IMR-90 (cell line): ENCODE data around the gene NRP1. TPM values are rescaled to one million over a fixed set of nuclear protein-coding genes. Genes with fewer than 3 reads are reported as not detected.
A peak's percentile ranks its signal among the peaks of the same experiment; 100 is the strongest.

Source experiments
- ATAC-seq: fragments of 200-7000 bp; cut with Tn5 transposase; 2 replicates; pipeline ENCODE4 v1.9.1; 2020; ENCODE audit warnings: low read depth, mild to moderate bottlenecking, moderate library complexity
- BruUV-seq: library from RNA; stranded (reverse); fragments of 400-500 nt; replicated peaks from 2 replicates; lab custom pipeline; 2021; lab: Mats Ljungman, UMichigan
- CTCF ChIA-PET: fragments of 300-600 bp; formaldehyde crosslinking; extraction: SDS; loops from one replicate; lab custom pipeline; 2021; ENCODE audit warnings: antibody characterized with exemption; lab: Yijun Ruan, JAX
- POLR2A ChIA-PET: fragments of 300-600 bp; sonication (Branson Sonifier 250); formaldehyde crosslinking; loops from one replicate; lab custom pipeline; 2022; ENCODE audit warnings: antibody characterized with exemption; ENCODE audit not compliant: unreplicated experiment; lab: Charles Lee
- DNase-seq: peaks from one replicate; pipeline ENCODE4 v3.0.0; 2013
- H2AFZ ChIP-seq: replicated peaks from 2 replicates; pipeline ENCODE3; 2013; ENCODE audit warnings: low read length, mild to moderate bottlenecking; ENCODE audit not compliant: poor library complexity
- H2AK5ac ChIP-seq: 2 replicates; pipeline ENCODE4 v1.6.1; 2013; ENCODE audit warnings: low read depth, low read length, inconsistent platforms
- H2AK9ac ChIP-seq: replicated peaks from 2 replicates; pipeline ENCODE3; 2013; ENCODE audit warnings: mild to moderate bottlenecking, low read depth, low read length, moderate library complexity; ENCODE audit not compliant: poor library complexity
- H2BK120ac ChIP-seq: 2 replicates; pipeline ENCODE4 v1.6.1; 2013; ENCODE audit warnings: low read depth, low read length, inconsistent platforms
- H2BK15ac ChIP-seq: 3 replicates; pipeline ENCODE4 v1.6.1; 2013; ENCODE audit warnings: low read depth, low read length, inconsistent platforms
- H2BK20ac ChIP-seq: 2 replicates; pipeline ENCODE4 v1.6.1; 2013; ENCODE audit warnings: low read depth, mild to moderate bottlenecking, inconsistent platforms, low read length, moderate library complexity
- H2BK5ac ChIP-seq: 2 replicates; pipeline ENCODE4 v1.6.1; 2013; ENCODE audit warnings: mild to moderate bottlenecking, low read depth, low read length, inconsistent platforms; ENCODE audit not compliant: poor library complexity, severe bottlenecking
- H3K14ac ChIP-seq: replicated peaks from 2 replicates; pipeline ENCODE4 v1.6.1; 2013; ENCODE audit warnings: low read depth, low read length, inconsistent platforms
- H3K18ac ChIP-seq: 2 replicates; pipeline ENCODE4 v1.6.1; 2013; ENCODE audit warnings: low read depth, low read length, control low read depth
- H3K23ac ChIP-seq: 2 replicates; pipeline ENCODE4 v1.6.1; 2013; ENCODE audit warnings: low read depth, low read length, inconsistent platforms
- H3K27ac ChIP-seq: 2 replicates; pipeline ENCODE4 v1.5.1; 2013; ENCODE audit warnings: mild to moderate bottlenecking, control low read depth, low read length; ENCODE audit not compliant: insufficient read depth
- H3K27me3 ChIP-seq: 2 replicates; pipeline ENCODE4 v1.6.1; 2013; ENCODE audit warnings: low read length; ENCODE audit not compliant: control insufficient read depth, insufficient read depth
- H3K36me3 ChIP-seq: 2 replicates; pipeline ENCODE4 v1.6.1; 2013; ENCODE audit warnings: low read length, mixed read lengths; ENCODE audit not compliant: control insufficient read depth, insufficient read depth
- H3K4ac ChIP-seq: 2 replicates; pipeline ENCODE4 v1.6.1; 2013; ENCODE audit warnings: low read depth, low read length, inconsistent platforms
- H3K4me1 ChIP-seq: 2 replicates; pipeline ENCODE4 v1.6.1; 2013; ENCODE audit warnings: low read length, mixed read lengths; ENCODE audit not compliant: control insufficient read depth, insufficient read depth
- H3K4me2 ChIP-seq: 2 replicates; pipeline ENCODE4 v1.6.1; 2013; ENCODE audit warnings: low read depth, mild to moderate bottlenecking, control low read depth, low read length, moderate library complexity
- H3K4me3 ChIP-seq: 2 replicates; pipeline ENCODE4 v1.5.1; 2013; ENCODE audit warnings: low read depth, mild to moderate bottlenecking, control low read depth, low read length, moderate library complexity; ENCODE audit not compliant: insufficient read depth
- H3K56ac ChIP-seq: 2 replicates; pipeline ENCODE4 v1.6.1; 2013; ENCODE audit warnings: low read length, inconsistent platforms; ENCODE audit not compliant: insufficient read depth; ENCODE audit errors: extremely low read depth
- H3K79me1 ChIP-seq, 2 experiments: 2 replicates each; pipeline ENCODE4 v1.6.1; 2013; ENCODE audit warnings: low read length in 2 of 2, inconsistent platforms in 1 of 2, low read depth in 1 of 2
- H3K9ac ChIP-seq: 2 replicates; pipeline ENCODE4 v1.6.1; 2013; ENCODE audit warnings: low read depth, low read length, control low read depth
- H3K9me1 ChIP-seq: 2 replicates; pipeline ENCODE4 v1.6.1; 2013; ENCODE audit warnings: low read length, inconsistent platforms; ENCODE audit not compliant: insufficient read depth
- H3K9me3 ChIP-seq: 2 replicates; pipeline ENCODE4 v1.6.1; 2013; ENCODE audit warnings: low read length; ENCODE audit not compliant: control insufficient read depth, insufficient read depth
- H4K20me1 ChIP-seq: 2 replicates; pipeline ENCODE4 v1.6.1; 2013; ENCODE audit warnings: low read length, inconsistent platforms; ENCODE audit not compliant: insufficient read depth
- H4K5ac ChIP-seq: 2 replicates; pipeline ENCODE4 v1.6.1; 2013; ENCODE audit warnings: mild to moderate bottlenecking, low read depth, low read length, control low read depth
- H4K8ac ChIP-seq, 2 experiments: 2 replicates each; pipeline ENCODE4 v1.6.1; 2013; ENCODE audit warnings: low read depth in 2 of 2, low read length in 2 of 2, control low read depth in 1 of 2, inconsistent platforms in 1 of 2
- H4K91ac ChIP-seq: 2 replicates; pipeline ENCODE4 v1.6.1; 2013; ENCODE audit warnings: low read depth, low read length, inconsistent platforms; ENCODE audit not compliant: insufficient read depth
- BHLHE40 ChIP-seq: fragments of 150-350 bp; IDR thresholded peaks from 2 replicates; pipeline ENCODE4 v1.6.1; 2016; ENCODE audit warnings: mild to moderate bottlenecking, low read depth, low read length
- CEBPB ChIP-seq: IDR thresholded peaks from 2 replicates; pipeline ENCODE4 v1.6.1; 2012; ENCODE audit warnings: low read depth, low read length, improper control_type of control experiment
- CHD1 ChIP-seq: IDR thresholded peaks from 2 replicates; pipeline ENCODE4 v1.6.1; 2012; ENCODE audit warnings: low read depth, low read length, improper control_type of control experiment
- CTCF ChIP-seq: conservative IDR thresholded peaks from 2 replicates; pipeline ENCODE4 v1.5.1; 2012; ENCODE audit warnings: mild to moderate bottlenecking, low read depth, low read length, improper control_type of control experiment
- ELK1 ChIP-seq: fragments of 150-350 bp; IDR thresholded peaks from 2 replicates; pipeline ENCODE4 v1.6.1; 2016; ENCODE audit warnings: low read depth, mild to moderate bottlenecking, low read length, moderate library complexity, borderline replicate concordance
- FOS ChIP-seq: fragments of 150-350 bp; IDR thresholded peaks from 2 replicates; pipeline ENCODE4 v1.6.1; 2016; ENCODE audit warnings: low read depth, low read length
- MAFK ChIP-seq: IDR thresholded peaks from 2 replicates; pipeline ENCODE4 v1.6.1; 2012; ENCODE audit warnings: low read depth, low read length, improper control_type of control experiment
- MAZ ChIP-seq: IDR thresholded peaks from 2 replicates; pipeline ENCODE4 v1.6.1; 2012; ENCODE audit warnings: low read depth, mild to moderate bottlenecking, low read length, improper control_type of control experiment, moderate library complexity, borderline replicate concordance
- MXI1 ChIP-seq: IDR thresholded peaks from 2 replicates; pipeline ENCODE4 v1.6.1; 2012; ENCODE audit warnings: low read depth, mild to moderate bottlenecking, low read length, moderate library complexity, borderline replicate concordance
- NFE2L2 ChIP-seq: fragments of 150-350 bp; IDR thresholded peaks from 2 replicates; pipeline ENCODE4 v1.6.1; 2016; ENCODE audit warnings: low read depth, mild to moderate bottlenecking, low read length
- POLR2A ChIP-seq: IDR thresholded peaks from 2 replicates; pipeline ENCODE4 v1.6.1; 2012; ENCODE audit warnings: mild to moderate bottlenecking, low read depth, low read length
- RAD21 ChIP-seq: IDR thresholded peaks from 2 replicates; pipeline ENCODE4 v1.6.1; 2012; ENCODE audit warnings: low read length, improper control_type of control experiment
- RCOR1 ChIP-seq: IDR thresholded peaks from 2 replicates; pipeline ENCODE4 v1.6.1; 2012; ENCODE audit warnings: mild to moderate bottlenecking, low read length, improper control_type of control experiment; ENCODE audit not compliant: insufficient replicate concordance
- SMC3 ChIP-seq: fragments of 150-350 bp; IDR thresholded peaks from 2 replicates; pipeline ENCODE4 v1.6.1; 2016; ENCODE audit warnings: low read depth, mild to moderate bottlenecking, antibody characterized with exemption, low read length, moderate library complexity
- USF2 ChIP-seq: fragments of 150-350 bp; IDR thresholded peaks from 2 replicates; pipeline ENCODE4 v1.6.1; 2017; ENCODE audit warnings: mild to moderate bottlenecking, antibody characterized with exemption, low read length, low read depth
- WGBS, 2 experiments: methylation state at CpG; one replicate each; pipeline versions ENCODE4 v1.1.5 to v1.1.7; 2013; ENCODE audit warnings: missing lambda C conversion rate in 2 of 2; ENCODE audit not compliant: insufficient read length in 1 of 2; ENCODE audit errors: extremely low coverage in 2 of 2; 5-methylcytosine and 5-hydroxymethylcytosine counted together
- dilution Hi-C: fragments of 300-500 bp; cut with HindIII; formaldehyde crosslinking; loops from one replicate; pipeline ENCODE4 v1.14.3; 2018; ENCODE audit warnings: low sequenced_read_pairs; ENCODE audit not compliant: unreplicated experiment
- in situ Hi-C: fragments of 300-500 bp; cut with MboI; formaldehyde crosslinking; loops from 3 replicates; pipeline ENCODE4 v1.14.3; 2019; ENCODE audit warnings: low sequenced_read_pairs, inconsistent platforms, mixed read lengths
- intact Hi-C: fragments of 100-400 bp; cut with micrococcal nuclease; formaldehyde crosslinking; loops from 2 replicates; pipeline ENCODE4 v1.10.0; 2022
- polyA plus RNA-seq, 3 experiments: library from polyadenylated mRNA; depleted of rRNA; stranded (reverse); fragments of >200 nt; gene quantifications; 2 replicates each; pipeline ENCODE4 v1.2.3, GENCODE V29; 2012; ENCODE audit warnings: low replicate concordance in 1 of 3
- total RNA-seq: library from RNA; depleted of rRNA; stranded (reverse); fragments of >200 nt; gene quantifications from 2 replicates; pipeline ENCODE4 v1.2.3, GENCODE V29; 2012

The NRP1 gene
- total and polyA plus RNA-seq, 2 of the 4 experiments (the other 2 are of a cell fraction) = 108 to 227 TPM

GRCh38 chr10:33315891-33316290 is 18.6 kb downstream of the NRP1 start:
- CTCF ChIA-PET = no interaction called here
- H3K27ac ChIP-seq = peak overlapping the region; percentile 59; the same call in 1 of the 2 replicates

More at GRCh38 chr10:33315891-33316290, 18.6 kb downstream of the NRP1 start:
- peak overlapping the region; percentile 56 to 71; a peak in 3 of 4 replicates for H4K8ac ChIP-seq
- peak overlapping the region; percentile 62 for H2AK9ac ChIP-seq
- peaks cover 32 to 70% of the 10 kb centered on the region in 2 experiments for H3K79me1 ChIP-seq
- 72% methylated on average over 4 of the region's 4 CpGs; no CpG with 5 or more reads in 1 of the 2 experiments for WGBS, 2 experiments
- peak overlapping the region; percentile 37; the same call in 1 of the 3 replicates for H2BK15ac ChIP-seq
- peaks cover 14% of the 10 kb centered on the region for H3K4me1 ChIP-seq
- H3K14ac ChIP-seq = peak overlapping the region; percentile 83
- peak overlapping the region; percentile 66 for H4K5ac ChIP-seq
- no peak overlapping the region for H2AFZ ChIP-seq
- H2BK20ac ChIP-seq = peak overlapping the region; percentile 75
- peak overlapping the region; percentile 21; the same call in 1 of the 2 replicates for H3K23ac ChIP-seq
- peak overlapping the region; percentile 79 for H3K4ac ChIP-seq
- H3K4me3 ChIP-seq = no peak overlapping the region
- peak overlapping the region; percentile 76 for H4K91ac ChIP-seq
- no peaks in the 10 kb centered on the region for H3K9me3 ChIP-seq
- peak overlapping the region; percentile 21 for H3K4me2 ChIP-seq
- peaks cover 5% of the 10 kb centered on the region for H3K36me3 ChIP-seq
- BruUV-seq = no TSS peak
- no peak for TF ChIP-seq USF2
- TF ChIP-seq NFE2L2 = no peak
- TF ChIP-seq RAD21 = no peak
- TF ChIP-seq MAFK = no peak
- no peak for TF ChIP-seq CTCF
- no peak for TF ChIP-seq SMC3
- no peak for TF ChIP-seq ELK1
- no peak for TF ChIP-seq BHLHE40
- no peak for TF ChIP-seq POLR2A
- no peak for TF ChIP-seq RCOR1
- no peak for TF ChIP-seq CEBPB
- TF ChIP-seq FOS = no peak
- TF ChIP-seq MAZ = no peak
- TF ChIP-seq CHD1 = no peak
- no peak for TF ChIP-seq MXI1
- H3K27me3 ChIP-seq = no peaks in the 10 kb centered on the region
- DNase-seq = no peak
- H2BK120ac ChIP-seq = peak overlapping the region; percentile 69
- peak overlapping the region; percentile 84 for H2BK5ac ChIP-seq
- peak overlapping the region; percentile 77 for H2AK5ac ChIP-seq
- intact Hi-C loops (no loop called here), dilution Hi-C loops (no loop called here), in situ Hi-C loops (no loop called here)
- H3K56ac ChIP-seq = no peak overlapping the region
- H4K20me1 ChIP-seq = peaks cover 11% of the 10 kb centered on the region
- 0 out of 2 replicates have a peak, but pooled peaks have one; percentile 35 for ATAC-seq
- POLR2A ChIA-PET = no interaction called here
- no peak overlapping the region for H3K9ac ChIP-seq
- peaks cover 9% of the 10 kb centered on the region for H3K9me1 ChIP-seq
- H3K18ac ChIP-seq = peak overlapping the region; percentile 94
